PFSK-1 (cell line): ENCODE results near the gene NDST1.

Experiments
- POLR2AphosphoS5 ChIP-seq: IDR thresholded peaks from 2 replicates; pipeline ENCODE4 v1.6.1; 2012; ENCODE audit warnings: low read depth, mild to moderate bottlenecking, control low read depth, low read length, moderate library complexity
- SIN3A ChIP-seq: IDR thresholded peaks from 2 replicates; pipeline ENCODE4 v1.6.1; 2012; ENCODE audit warnings: mild to moderate bottlenecking, low read length, moderate library complexity, borderline replicate concordance; ENCODE audit not compliant: insufficient read depth
- TAF1 ChIP-seq: IDR thresholded peaks from 2 replicates; pipeline ENCODE4 v1.6.1; 2012; ENCODE audit warnings: low read length, control low read depth, borderline replicate concordance; ENCODE audit not compliant: insufficient read depth

DNA sequence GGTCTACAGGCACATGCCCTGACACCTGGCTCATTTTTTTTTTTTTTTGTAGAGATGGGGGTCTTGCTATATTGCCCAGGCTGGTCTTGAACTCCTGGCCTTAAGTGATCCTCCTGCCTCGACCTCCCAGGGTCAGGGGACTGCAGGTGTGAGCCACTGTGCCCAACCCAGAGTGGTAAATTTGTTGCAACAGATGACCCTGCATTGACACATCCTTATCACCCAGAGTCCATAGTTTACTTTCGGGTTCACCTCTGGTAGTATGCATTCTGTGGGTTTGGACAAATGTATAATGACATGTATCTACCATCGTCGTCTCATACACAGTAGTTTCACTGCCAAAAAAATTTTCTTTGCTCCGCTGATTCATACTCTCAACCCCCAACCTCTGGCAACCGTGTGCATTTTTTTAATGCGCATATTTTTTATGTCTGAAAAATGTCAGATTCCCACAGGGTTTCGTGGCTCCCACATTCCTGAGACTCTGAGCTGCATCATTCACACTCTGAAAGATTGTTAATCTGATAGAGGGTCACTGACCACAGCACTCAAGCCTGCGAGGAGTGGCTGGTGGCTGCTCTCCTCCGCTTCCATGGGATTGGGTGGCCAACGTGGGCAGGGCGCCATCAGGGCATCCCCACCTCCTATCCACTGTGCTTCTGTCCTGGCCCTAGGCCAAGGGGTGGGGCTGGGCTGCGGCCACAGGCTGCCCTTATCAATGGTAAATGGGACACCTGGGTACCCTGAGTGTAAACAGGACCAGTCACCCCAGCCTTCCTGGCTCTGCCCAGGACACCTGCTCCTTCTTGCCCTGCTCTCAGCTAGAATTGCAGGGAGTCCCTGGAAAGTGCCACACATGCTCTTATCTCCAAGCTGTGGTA is 9.6 kb downstream of the NDST1 start:
- TF ChIP-seq TAF1 (no peak), POLR2AphosphoS5 (no peak), SIN3A (no peak)
